Stimulated activated CD4-positive, alpha-beta T cell treated with anti-CD3 and anti-CD28 coated beads, Interleukin-4, amount 100 ng/mL, for 1 hour (primary cell): ENCODE results near the gene KCTD1.

Experiments used
- DNase-seq: peaks from one replicate; pipeline ENCODE4 v3.0.0-alpha.2; 2020

KCTD1 gene

GRCh38 chr18:26547646-26548414 is 523 bp downstream of the KCTD1 start:
- DNase-seq = peak; percentile 61

- DNase-seq = peak; percentile 1
These were observed 1.3 kb downstream of the KCTD1 start for GRCh38 chr18:26546875-26547645.

GRCh38 chr18:26546170-26546874 is 2.0 kb downstream of the KCTD1 start:
- no peak for DNase-seq

GRCh38 chr18:26545335-26546123 is 2.8 kb downstream of the KCTD1 start:
- no peak for DNase-seq

GRCh38 chr18:26544451-26544850 is 3.9 kb downstream of the KCTD1 start:
- no peak for DNase-seq

GRCh38 chr18:26543373-26543772 is 5.0 kb downstream of the KCTD1 start:
- no peak for DNase-seq

- DNase-seq = no peak
These were observed 8.2 kb downstream of the KCTD1 start for GRCh38 chr18:26540043-26540628.

- DNase-seq = no peak
These were observed 9.8 kb downstream of the KCTD1 start for GRCh38 chr18:26538524-26538923.

- no peak for DNase-seq
These were observed 11.7 kb downstream of the KCTD1 start for GRCh38 chr18:26536664-26537063.

GRCh38 chr18:26536032-26536431 is 12.3 kb downstream of the KCTD1 start:
- DNase-seq = no peak

GRCh38 chr18:26535630-26536029 is 12.7 kb downstream of the KCTD1 start:
- no peak for DNase-seq

- DNase-seq = no peak
These were observed 15.7 kb downstream of the KCTD1 start for GRCh38 chr18:26532367-26533340.

GRCh38 chr18:26531605-26532298 is 16.6 kb downstream of the KCTD1 start:
- no peak for DNase-seq

- DNase-seq = no peak
These were observed 21.5 kb downstream of the KCTD1 start for GRCh38 chr18:26526966-26527234.

GRCh38 chr18:26526128-26526965 is 22.0 kb downstream of the KCTD1 start:
- DNase-seq = no peak

- DNase-seq = no peak
These were observed 23.6 kb downstream of the KCTD1 start for GRCh38 chr18:26524504-26525351.

- DNase-seq = no peak
These were observed 24.4 kb downstream of the KCTD1 start for GRCh38 chr18:26524002-26524401.

GRCh38 chr18:26521617-26522016 is 26.7 kb downstream of the KCTD1 start:
- DNase-seq = no peak

GRCh38 chr18:26520974-26521373 is 27.4 kb downstream of the KCTD1 start:
- no peak for DNase-seq
